Natural killer cell treated with Interleukin-12 subunit alpha and Interleukin-12 subunit beta and Interleukin-15 and Interleukin-18, amount 100 ng/mL, for 72 hours (primary cell): ENCODE results near the gene RFTN1. TPM values are rescaled to one million over a fixed set of nuclear protein-coding genes. Genes with fewer than 3 reads are reported as not detected.

ENCODE experiments used
- ATAC-seq, 2 donors: fragments of 150-1000 bp; cut with Tn5 transposase in 1 of 2; sonication (Bioruptor Pico), chemical (Tn5 transposase) in 1 of 2; 2 replicates each; pipeline ENCODE4 v1.10.0; 2021
- DNase-seq: peaks from one replicate; pipeline ENCODE4 v3.0.0; 2022; ENCODE audit warnings: low spot score
- H3K27ac Mint-ChIP-seq, 2 donors: 1 replicate in 1 of 2; 2 replicates in 1 of 2; pipeline ENCODE4 v1.8.0; 2022; ENCODE audit warnings: mixed read lengths in 2 of 2, mild to moderate bottlenecking in 1 of 2, moderate library complexity in 1 of 2
- H3K27me3 Mint-ChIP-seq, 2 donors: 1 replicate in 1 of 2; 2 replicates in 1 of 2; pipeline ENCODE4 v1.8.0; 2022; ENCODE audit warnings: mixed read lengths in 2 of 2
- H3K36me3 Mint-ChIP-seq: one replicate; pipeline ENCODE4 v1.8.0; 2022; ENCODE audit warnings: mixed read lengths
- H3K4me1 Mint-ChIP-seq, 2 donors: 1 replicate in 1 of 2; 2 replicates in 1 of 2; pipeline ENCODE4 v1.8.0; 2022; ENCODE audit warnings: low read depth in 2 of 2, mixed read lengths in 2 of 2, mild to moderate bottlenecking in 1 of 2
- H3K4me3 Mint-ChIP-seq: one replicate; pipeline ENCODE4 v1.8.0; 2022; ENCODE audit warnings: mixed read lengths
- H3K9me3 Mint-ChIP-seq: 2 replicates; pipeline ENCODE4 v1.8.0; 2022; ENCODE audit warnings: mixed read lengths
- total RNA-seq, 2 donors: library from RNA; stranded (reverse); gene quantifications; one replicate each; pipeline ENCODE4 v1.2.3, GENCODE V29; 2022

The RFTN1 gene
- total RNA-seq, 2 donors from 2014 or later = 194 to 201 TPM

DNA sequence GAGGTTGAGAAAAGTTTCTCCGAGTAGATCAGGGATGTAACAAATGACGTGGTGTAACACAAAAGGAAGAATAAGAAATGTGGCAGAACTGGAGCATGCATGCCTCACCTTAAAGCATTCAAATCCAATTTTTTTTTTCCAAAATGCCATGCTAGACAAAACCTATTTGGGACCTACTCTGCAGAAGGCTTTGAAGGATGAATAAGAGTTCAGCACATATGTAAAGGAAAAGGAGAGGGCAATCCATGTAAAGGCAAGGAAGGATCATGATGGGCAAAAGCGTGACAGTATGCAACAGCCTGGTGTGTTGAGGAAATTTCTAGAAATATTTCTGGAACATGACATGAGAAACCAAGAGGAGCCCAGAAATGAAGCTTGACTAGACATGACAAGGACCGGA, 132.1 kb downstream of the RFTN1 start:
- Mint-ChIP-seq H3K27ac (peak overlapping the region; percentile 94 to 96), H3K27me3 (no peaks in the 10 kb centered on the region), H3K36me3 (peaks cover 51% of the 10 kb centered on the region), H3K9me3 (peaks cover 8% of the 10 kb centered on the region), H3K4me1 (peaks cover 69 to 74% of the 10 kb centered on the region in 2 donors), H3K4me3 (no peak overlapping the region)
- DNase-seq (no peak), ATAC-seq (no peak)

- H3K9me3 Mint-ChIP-seq = peaks cover 8% of the 10 kb centered on the region
- H3K4me1 Mint-ChIP-seq = peaks cover 71 to 80% of the 10 kb centered on the region in 2 donors
- peak overlapping the region; percentile 47 for H3K4me3 Mint-ChIP-seq
- no peak for ATAC-seq
- peak overlapping the region; percentile 94 to 96 for H3K27ac Mint-ChIP-seq
- H3K27me3 Mint-ChIP-seq = no peaks in the 10 kb centered on the region
- DNase-seq = no peak
- H3K36me3 Mint-ChIP-seq = peaks cover 55% of the 10 kb centered on the region
These were observed 133.1 kb downstream of the RFTN1 start for GRCh38 chr3:16380421-16380820.

GRCh38 chr3:16379838-16380237, 133.7 kb downstream of the RFTN1 start:
- Mint-ChIP-seq H3K4me3 (peak overlapping the region; percentile 47), H3K4me1 (peaks cover 74 to 80% of the 10 kb centered on the region in 2 donors), H3K9me3 (peaks cover 8% of the 10 kb centered on the region), H3K27ac (peak overlapping the region; percentile 94 to 96), H3K27me3 (no peaks in the 10 kb centered on the region), H3K36me3 (peaks cover 59% of the 10 kb centered on the region)
- ATAC-seq (no peak), DNase-seq (no peak)

DNA sequence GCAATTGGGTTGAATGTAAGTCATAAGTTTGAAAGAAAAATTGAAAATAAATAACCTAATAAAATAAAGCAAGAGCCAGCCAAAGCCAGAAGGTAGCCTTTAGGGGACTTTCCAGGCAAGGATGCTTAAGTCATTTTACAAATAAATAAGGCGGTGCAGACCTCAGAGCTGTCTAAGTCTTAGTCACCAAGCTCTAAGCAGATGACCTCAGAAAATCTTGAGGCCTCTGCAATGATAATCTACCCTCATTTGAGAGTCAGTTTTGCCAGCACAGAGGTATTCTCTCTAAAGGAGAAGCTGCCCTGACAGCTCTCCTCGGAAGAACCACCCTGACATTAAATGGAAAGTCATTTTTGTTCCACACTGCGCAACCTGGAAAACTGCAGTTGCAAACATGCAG, 134.6 kb downstream of the RFTN1 start:
- peak overlapping the region; percentile 94 to 96 for H3K27ac Mint-ChIP-seq
- peak overlapping the region; percentile 72 for H3K4me3 Mint-ChIP-seq
- peaks cover 82 to 87% of the 10 kb centered on the region in 2 donors for H3K4me1 Mint-ChIP-seq
- peaks cover 59% of the 10 kb centered on the region for H3K36me3 Mint-ChIP-seq
- DNase-seq (no peak), ATAC-seq (peak; percentile 87 to 92)
- H3K27me3 Mint-ChIP-seq = no peaks in the 10 kb centered on the region
- peaks cover 8% of the 10 kb centered on the region for H3K9me3 Mint-ChIP-seq

GRCh38 chr3:16378415-16378814, 135.1 kb downstream of the RFTN1 start:
- Mint-ChIP-seq H3K4me3 (peak overlapping the region; percentile 72), H3K27ac (peak overlapping the region; percentile 94 to 96), H3K36me3 (peaks cover 55% of the 10 kb centered on the region)

GRCh38 chr3:16377847-16378302, 135.6 kb downstream of the RFTN1 start:
- Mint-ChIP-seq H3K27me3 (no peaks in the 10 kb centered on the region), H3K4me3 (peak overlapping the region; percentile 72), H3K27ac (peak overlapping the region; percentile 94 to 96), H3K9me3 (peaks cover 8% of the 10 kb centered on the region), H3K4me1 (peaks cover 83 to 85% of the 10 kb centered on the region in 2 donors), H3K36me3 (peaks cover 50% of the 10 kb centered on the region)
- no peak for DNase-seq
- no peak for ATAC-seq

More at GRCh38 chr3:16378415-16378814, 135.1 kb downstream of the RFTN1 start:
- peaks cover 8% of the 10 kb centered on the region for H3K9me3 Mint-ChIP-seq
- peaks cover 82 to 85% of the 10 kb centered on the region in 2 donors for H3K4me1 Mint-ChIP-seq
- DNase-seq (no peak), ATAC-seq (peak; percentile 32 to 56)
- no peaks in the 10 kb centered on the region for H3K27me3 Mint-ChIP-seq

GRCh38 chr3:16377196-16377595, 136.3 kb downstream of the RFTN1 start:
- Mint-ChIP-seq H3K4me1 (peaks cover 83 to 85% of the 10 kb centered on the region in 2 donors), H3K9me3 (peaks cover 3% of the 10 kb centered on the region), H3K36me3 (peaks cover 43% of the 10 kb centered on the region), H3K27ac (peak overlapping the region; percentile 94 to 96), H3K27me3 (no peaks in the 10 kb centered on the region), H3K4me3 (peak overlapping the region; percentile 72)
- ATAC-seq = peak; percentile 33 to 39
- no peak for DNase-seq

DNA sequence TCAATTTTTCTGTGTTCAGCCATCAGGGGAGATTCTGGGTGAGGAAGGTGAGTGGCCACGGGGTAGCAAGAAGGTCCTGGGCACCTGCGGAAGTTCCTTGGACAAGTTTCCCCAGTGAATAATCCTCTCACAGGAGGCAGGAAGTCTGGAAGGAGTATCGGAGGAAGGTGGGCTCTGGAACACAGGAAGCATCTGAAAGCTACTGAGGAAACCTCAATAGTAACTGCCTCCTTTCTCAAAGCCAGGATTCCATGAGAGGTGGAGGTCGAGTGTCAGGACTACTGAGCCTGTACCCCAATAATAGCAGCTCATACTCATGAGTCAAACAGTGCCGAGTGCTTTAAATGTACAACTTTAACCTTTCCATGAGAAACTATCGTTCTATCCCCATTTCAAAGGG, 137.6 kb downstream of the RFTN1 start:
- no peak for ATAC-seq
- Mint-ChIP-seq H3K36me3 (peaks cover 36% of the 10 kb centered on the region), H3K4me1 (peaks cover 84 to 86% of the 10 kb centered on the region in 2 donors), H3K27ac (peak overlapping the region; percentile 47 to 94), H3K27me3 (no peaks in the 10 kb centered on the region), H3K4me3 (no peak overlapping the region), H3K9me3 (no peaks in the 10 kb centered on the region)
- DNase-seq = no peak

GRCh38 chr3:16374935-16375245, 138.6 kb downstream of the RFTN1 start:
- no peak overlapping the region for H3K4me3 Mint-ChIP-seq
- no peak for ATAC-seq
- peak overlapping the region; percentile 47 to 94 for H3K27ac Mint-ChIP-seq

GRCh38 chr3:16374047-16374934, 139.2 kb downstream of the RFTN1 start:
- ATAC-seq (no peak), DNase-seq (no peak)
- no peaks in the 10 kb centered on the region for H3K9me3 Mint-ChIP-seq
- peaks cover 42% of the 10 kb centered on the region for H3K36me3 Mint-ChIP-seq
- H3K4me1 Mint-ChIP-seq = peaks cover 79 to 81% of the 10 kb centered on the region in 2 donors
- H3K4me3 Mint-ChIP-seq = no peak overlapping the region
- no peaks in the 10 kb centered on the region for H3K27me3 Mint-ChIP-seq
- peak overlapping the region; percentile 47 to 94 for H3K27ac Mint-ChIP-seq

More at GRCh38 chr3:16374935-16375245, 138.6 kb downstream of the RFTN1 start:
- DNase-seq = no peak
- Mint-ChIP-seq H3K27me3 (no peaks in the 10 kb centered on the region), H3K36me3 (peaks cover 36% of the 10 kb centered on the region), H3K9me3 (no peaks in the 10 kb centered on the region), H3K4me1 (peaks cover 81 to 82% of the 10 kb centered on the region in 2 donors)

DNA sequence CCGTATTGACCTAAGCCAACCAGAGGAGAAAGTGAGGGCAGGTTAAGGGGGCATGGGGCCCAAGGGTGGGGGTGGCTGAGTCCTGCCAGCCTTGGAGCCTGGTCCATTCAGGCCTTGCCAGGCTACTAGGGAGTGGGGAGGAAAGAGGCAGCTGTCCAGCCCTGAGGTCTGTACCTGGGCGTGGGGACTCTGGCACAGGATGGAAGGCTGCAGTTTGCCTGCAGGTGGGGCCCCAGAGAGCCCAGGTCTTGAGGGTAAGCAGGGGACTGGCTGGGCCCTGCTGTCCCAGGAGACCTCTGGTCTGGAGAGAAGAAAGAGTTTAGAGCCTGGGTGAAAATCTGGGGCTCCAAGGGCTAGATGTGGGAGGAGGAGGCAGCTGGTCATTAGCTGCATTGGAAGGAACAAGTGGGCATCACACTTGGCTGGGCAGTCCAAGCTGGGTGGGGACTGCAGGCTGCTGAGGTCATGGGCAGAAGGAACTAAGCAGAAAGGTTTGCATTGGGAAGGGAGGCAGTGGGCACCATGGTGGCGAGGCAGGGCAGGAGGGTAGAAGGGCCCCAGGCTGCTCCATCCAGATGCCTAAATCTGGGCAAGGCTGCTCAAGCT, 140.1 kb downstream of the RFTN1 start:
- DNase-seq = no peak
- H3K27me3 Mint-ChIP-seq = no peaks in the 10 kb centered on the region
- peak overlapping the region; percentile 47 to 94 for H3K27ac Mint-ChIP-seq
- peak in 1 of 2 donors; percentile 45 for ATAC-seq
- peaks cover 70 to 74% of the 10 kb centered on the region in 2 donors for H3K4me1 Mint-ChIP-seq
- H3K9me3 Mint-ChIP-seq = no peaks in the 10 kb centered on the region
- peaks cover 42% of the 10 kb centered on the region for H3K36me3 Mint-ChIP-seq
- H3K4me3 Mint-ChIP-seq = no peak overlapping the region

GRCh38 chr3:16372362-16373292, 140.9 kb downstream of the RFTN1 start:
- DNase-seq (no peak), ATAC-seq (no peak)
- H3K36me3 Mint-ChIP-seq = peaks cover 34% of the 10 kb centered on the region
- H3K9me3 Mint-ChIP-seq = no peaks in the 10 kb centered on the region
- no peak overlapping the region for H3K4me3 Mint-ChIP-seq
- H3K27me3 Mint-ChIP-seq = no peaks in the 10 kb centered on the region
- peaks cover 62 to 67% of the 10 kb centered on the region in 2 donors for H3K4me1 Mint-ChIP-seq
- peak overlapping the region; percentile 47 to 94 for H3K27ac Mint-ChIP-seq
